DND-41 (cell line): ENCODE data around the gene NUP85.

ENCODE experiments used
- EZH2 ChIP-seq: IDR thresholded peaks from 3 replicates; pipeline ENCODE4 v1.6.1; 2012; ENCODE audit warnings: borderline replicate concordance, low read depth, mild to moderate bottlenecking, moderate library complexity, low read length, inconsistent platforms; ENCODE audit not compliant: severe bottlenecking
- TF ChIP-seq, protein P1 (sequence below): IDR thresholded peaks from 2 replicates; pipeline ENCODE4 v1.5.1; 2012; ENCODE audit warnings: borderline replicate concordance, low read length, moderate library complexity, mild to moderate bottlenecking; ENCODE audit not compliant: poor library complexity, severe bottlenecking; ENCODE audit errors: extremely low read depth

DNA sequence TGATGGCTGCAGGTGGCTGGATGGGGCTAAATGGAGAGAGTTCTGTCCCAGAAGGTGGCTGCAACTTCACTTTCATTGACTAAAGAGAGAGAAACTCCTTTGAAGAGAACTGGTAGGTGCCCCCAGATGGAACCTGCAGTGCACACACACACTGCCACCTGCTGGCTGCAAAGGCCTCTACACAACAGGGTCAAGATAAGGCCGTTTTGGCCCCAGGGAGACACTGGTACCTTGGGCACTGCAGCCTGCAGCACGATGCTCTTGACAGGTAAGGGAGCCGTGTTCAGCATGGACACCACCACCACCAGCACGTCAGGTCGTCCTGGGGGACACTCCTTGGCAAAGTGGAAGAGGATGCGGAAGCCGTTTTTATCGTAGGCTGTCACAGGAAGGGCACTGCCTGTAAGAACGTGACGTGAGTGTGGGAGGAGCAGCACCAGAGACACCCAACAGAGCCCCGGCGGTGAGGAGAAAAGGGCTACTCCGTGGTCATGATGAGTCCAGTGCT is 33.3 kb downstream of the NUP85 start:
- TF ChIP-seq, protein P1, sequence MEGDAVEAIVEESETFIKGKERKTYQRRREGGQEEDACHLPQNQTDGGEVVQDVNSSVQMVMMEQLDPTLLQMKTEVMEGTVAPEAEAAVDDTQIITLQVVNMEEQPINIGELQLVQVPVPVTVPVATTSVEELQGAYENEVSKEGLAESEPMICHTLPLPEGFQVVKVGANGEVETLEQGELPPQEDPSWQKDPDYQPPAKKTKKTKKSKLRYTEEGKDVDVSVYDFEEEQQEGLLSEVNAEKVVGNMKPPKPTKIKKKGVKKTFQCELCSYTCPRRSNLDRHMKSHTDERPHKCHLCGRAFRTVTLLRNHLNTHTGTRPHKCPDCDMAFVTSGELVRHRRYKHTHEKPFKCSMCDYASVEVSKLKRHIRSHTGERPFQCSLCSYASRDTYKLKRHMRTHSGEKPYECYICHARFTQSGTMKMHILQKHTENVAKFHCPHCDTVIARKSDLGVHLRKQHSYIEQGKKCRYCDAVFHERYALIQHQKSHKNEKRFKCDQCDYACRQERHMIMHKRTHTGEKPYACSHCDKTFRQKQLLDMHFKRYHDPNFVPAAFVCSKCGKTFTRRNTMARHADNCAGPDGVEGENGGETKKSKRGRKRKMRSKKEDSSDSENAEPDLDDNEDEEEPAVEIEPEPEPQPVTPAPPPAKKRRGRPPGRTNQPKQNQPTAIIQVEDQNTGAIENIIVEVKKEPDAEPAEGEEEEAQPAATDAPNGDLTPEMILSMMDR = peak; percentile 94
- TF ChIP-seq EZH2 = no peak
